CD4-positive, alpha-beta T cell (primary cell): ENCODE measurements around the gene CARD19. TPM values are rescaled to one million over a fixed set of nuclear protein-coding genes. Genes with fewer than 3 reads are reported as not detected.
A peak's percentile ranks its signal among the peaks of the same experiment; 100 is the strongest.

ENCODE experiments used
- ATAC-seq: fragments of 200-7000 bp; cut with Tn5 transposase; one replicate; pipeline ENCODE4 v1.10.0; 2022; ENCODE audit warnings: mild to moderate bottlenecking; ENCODE audit not compliant: poor library complexity
- CTCF ChIA-PET: fragments of 350-600 bp; sonication (Branson Sonifier 250); formaldehyde crosslinking; loops from one replicate; lab custom pipeline; 2021; ENCODE audit warnings: antibody characterized with exemption, inconsistent platforms; lab: Charles Lee
- POLR2A ChIA-PET: fragments of 350-600 bp; sonication (Branson Sonifier 250); formaldehyde crosslinking; loops from one replicate; lab custom pipeline; 2021; ENCODE audit warnings: antibody characterized with exemption, inconsistent platforms; lab: Charles Lee
- DNase-seq, 14 experiments: peaks; one replicate each; pipeline ENCODE4 v3.0.0-alpha.2; 2013 to 2020; ENCODE audit warnings: mixed read lengths in 2 of 14
- H3K27ac ChIP-seq, 2 donors: one replicate each; pipeline versions ENCODE4 v1.5.1 to v1.7.0; 2013; ENCODE audit warnings: low read length in 2 of 2, low read depth in 1 of 2, mild to moderate bottlenecking in 1 of 2
- H3K27me3 ChIP-seq, 2 experiments: 1 replicate in 1 of 2; 2 replicates in 1 of 2; pipeline versions ENCODE4 v1.6.1 to v1.7.0; 2013; ENCODE audit warnings: low read length in 2 of 2, control low read depth in 1 of 2, mild to moderate bottlenecking in 1 of 2, moderate library complexity in 1 of 2; ENCODE audit not compliant: insufficient read depth in 2 of 2, control insufficient read depth in 1 of 2
- H3K36me3 ChIP-seq: one replicate; pipeline ENCODE4 v1.6.1; 2013; ENCODE audit warnings: low read length, control low read depth; ENCODE audit not compliant: insufficient read depth
- H3K4me1 ChIP-seq: one replicate; pipeline ENCODE4 v1.6.1; 2013; ENCODE audit warnings: low read length, control low read depth; ENCODE audit not compliant: insufficient read depth
- H3K4me3 ChIP-seq: one replicate; pipeline ENCODE4 v1.5.1; 2013; ENCODE audit warnings: mild to moderate bottlenecking, low read length, moderate library complexity
- H3K9me3 ChIP-seq, 2 experiments: 1 replicate in 1 of 2; 2 replicates in 1 of 2; pipeline versions ENCODE4 v1.6.1 to v1.7.0; 2013; ENCODE audit warnings: low read length in 2 of 2, mild to moderate bottlenecking in 2 of 2, control low read depth in 1 of 2, moderate library complexity in 1 of 2; ENCODE audit not compliant: control insufficient read depth in 1 of 2, insufficient read depth in 1 of 2
- H3K27ac Mint-ChIP-seq: one replicate; pipeline ENCODE4 v1.8.0; 2020; ENCODE audit warnings: mixed read lengths
- H3K27me3 Mint-ChIP-seq: one replicate; pipeline ENCODE4 v1.8.0; 2021; ENCODE audit warnings: mixed read lengths
- H3K36me3 Mint-ChIP-seq: one replicate; pipeline ENCODE4 v1.8.0; 2021; ENCODE audit warnings: low read depth, mixed read lengths
- H3K4me1 Mint-ChIP-seq: one replicate; pipeline ENCODE4 v1.8.0; 2021; ENCODE audit warnings: low read depth, mixed read lengths
- H3K4me3 Mint-ChIP-seq: one replicate; pipeline ENCODE4 v1.8.0; 2020; ENCODE audit warnings: mild to moderate bottlenecking, mixed read lengths
- H3K9me3 Mint-ChIP-seq: one replicate; pipeline ENCODE4 v1.8.0; 2020; ENCODE audit warnings: mixed read lengths
- CTCF ChIP-seq: fragments of 200-600 bp; IDR thresholded peaks from one replicate; pipeline ENCODE4 v1.8.0; 2022; ENCODE audit warnings: antibody characterized with exemption, mild to moderate bottlenecking
- intact Hi-C, 2 experiments: fragments of 100-400 bp; cut with DNase I in 1 of 2; cut with micrococcal nuclease in 1 of 2; formaldehyde crosslinking; loops; one replicate each; pipeline versions ENCODE4 v1.15.1 to v1.9.0; 2023 to 2025; cut with DNase I, micrococcal nuclease
- total RNA-seq, 174 experiments: library from RNA in 2 of 174; stranded (reverse) in 2 of 174; gene quantifications; one replicate each; pipeline ENCODE4 v1.2.3 and lab custom pipeline; 2021 to 2026

Gene CARD19
- total RNA-seq, 2 experiments from 2014 or later = 38.8 to 39.2 TPM

GRCh38 chr9:93057703-93058354 lies 38.2 kb upstream of the CARD19 start:
- Mint-ChIP-seq H3K4me1 (peaks cover 67% of the 10 kb centered on the region), H3K36me3 (peaks cover 30% of the 10 kb centered on the region), H3K9me3 (no peaks in the 10 kb centered on the region), H3K27ac (peak overlapping the region; percentile 96), H3K27me3 (no peaks in the 10 kb centered on the region), H3K4me3 (peak overlapping the region; percentile 91)
- CTCF ChIA-PET = interaction anchor here (1.3 to 2.2 kb wide), 2 partner anchors 21 to 30 kb away, joined by 3 to 8 read pairs; no protein-coding TSS in a partner anchor
- peak; percentile 18 for ATAC-seq
- H3K36me3 ChIP-seq = peaks cover 9% of the 10 kb centered on the region
- H3K9me3 ChIP-seq = peaks cover 0 to 3% of the 10 kb centered on the region in 2 experiments
- H3K4me1 ChIP-seq = peaks cover 74% of the 10 kb centered on the region
- no peak for TF ChIP-seq CTCF
- no peak for DNase-seq
- H3K27ac ChIP-seq = peak overlapping the region; percentile 22 to 90
- peak overlapping the region; percentile 19 for H3K4me3 ChIP-seq
- POLR2A ChIA-PET = interaction anchor here (2.4 kb wide), 1 partner anchor 29 kb away, joined by 15 read pairs; no protein-coding TSS in a partner anchor
- intact Hi-C loops = loop anchor here in 1 of 2 experiments (2.0 kb wide), 2 partner anchors 17 to 27 kb away; no protein-coding TSS in a partner anchor
- no peaks in the 10 kb centered on the region for H3K27me3 ChIP-seq

GRCh38 chr9:93058355-93059010 lies 37.5 kb upstream of the CARD19 start, which contains the start of gene SUSD3:
SUSD3 (plus strand) TSS chr9:93058701; CDS start chr9:93058743, 42 bp downstream.
- Histone ChIP-seq H3K9me3 (peaks cover 0 to 3% of the 10 kb centered on the region in 2 experiments), H3K4me3 (peak within 1 kb of the TSS; percentile 91), H3K27me3 (no peaks in the 10 kb centered on the region), H3K27ac (peak within 1 kb of the TSS; percentile 83 to 90), H3K36me3 (peaks cover 15% of the 10 kb centered on the region), H3K4me1 (peaks cover 74% of the 10 kb centered on the region)
- no peaks in the 10 kb centered on the region for H3K27me3 Mint-ChIP-seq
- no peak for TF ChIP-seq CTCF
- intact Hi-C loops = loop anchor here in 1 of 2 experiments (2.0 kb wide), 1 partner anchor 18 kb away; no protein-coding TSS in a partner anchor
- ATAC-seq = peak; percentile 62
- peak; percentile 46 to 86 (median 69) for DNase-seq
- peaks cover 30% of the 10 kb centered on the region for H3K36me3 Mint-ChIP-seq
- CTCF ChIA-PET = interaction anchor here (0.6 to 2.2 kb wide), 3 partner anchors 30 to 399 kb away, joined by 3 to 8 read pairs (median 5); no protein-coding TSS in a partner anchor
- POLR2A ChIA-PET = interaction anchor here (0.7 to 4.5 kb wide), 13 partner anchors 8 to 104 kb away, joined by 3 to 55 read pairs (median 8); partner anchors contain the start of genes CARD19 and NINJ1
- peaks cover 73% of the 10 kb centered on the region for H3K4me1 Mint-ChIP-seq
- H3K9me3 Mint-ChIP-seq = no peaks in the 10 kb centered on the region
- peak within 1 kb of the TSS; percentile 96 for H3K4me3 Mint-ChIP-seq
- H3K27ac Mint-ChIP-seq = peak within 1 kb of the TSS; percentile 100

GRCh38 chr9:93059011-93059714 lies 36.9 kb upstream of the CARD19 start:
- Histone ChIP-seq H3K4me1 (peaks cover 76% of the 10 kb centered on the region), H3K9me3 (peaks cover 0 to 3% of the 10 kb centered on the region in 2 experiments), H3K27ac (peak overlapping the region; percentile 83 to 90), H3K36me3 (peaks cover 17% of the 10 kb centered on the region), H3K4me3 (peak overlapping the region; percentile 91), H3K27me3 (no peaks in the 10 kb centered on the region)
- intact Hi-C loops = loop anchor here in 1 of 2 experiments (2.0 kb wide), 1 partner anchor 18 kb away; no protein-coding TSS in a partner anchor
- ATAC-seq (peak; percentile 18), DNase-seq (peak in 6 of 14 experiments; percentile 26 to 58 (median 50))
- ChIA-PET POLR2A (interaction anchor here (0.7 to 4.5 kb wide), 21 partner anchors 9 to 171 kb away, joined by 3 to 55 read pairs (median 7); partner anchors contain the start of genes CARD19 and NINJ1), CTCF (interaction anchor here (0.6 to 1.3 kb wide), 4 partner anchors 28 to 398 kb away, joined by 3 to 5 read pairs (median 3); no protein-coding TSS in a partner anchor)
- peak overlapping the region; percentile 100 for H3K27ac Mint-ChIP-seq
- peaks cover 36% of the 10 kb centered on the region for H3K36me3 Mint-ChIP-seq
- no peaks in the 10 kb centered on the region for H3K27me3 Mint-ChIP-seq
- H3K4me3 Mint-ChIP-seq = peak overlapping the region; percentile 96
- no peaks in the 10 kb centered on the region for H3K9me3 Mint-ChIP-seq
- peaks cover 80% of the 10 kb centered on the region for H3K4me1 Mint-ChIP-seq
- no peak for TF ChIP-seq CTCF
